Upper lobe of left lung (tissue), 4 donors: ENCODE results near the gene HOXA2.

Experiments used
- CTCF ChIP-seq, 6 experiments: fragments of 450-650 bp in 4 of 6; fragments of 200-600 bp in 2 of 6; sonication (generic) in 2 of 6; IDR thresholded peaks; one replicate each; pipeline ENCODE4 v1.5.1; 2016 to 2019; ENCODE audit warnings: antibody characterized with exemption in 6 of 6
- POLR2AphosphoS5 ChIP-seq, 2 donors: sonication (generic); formaldehyde crosslinking; IDR thresholded peaks; one replicate each; pipeline ENCODE4 v1.5.1; 2017; ENCODE audit warnings: antibody characterized with exemption in 2 of 2

GRCh38 chr7:27095897-27096767 is 6.4 kb downstream of the HOXA2 start, which contains the start of gene HOXA1:
- TF ChIP-seq CTCF (IDR thresholded peaks at IDR 0.05) = no peak
- TF ChIP-seq POLR2AphosphoS5 (IDR thresholded peaks at IDR 0.05) = peak in 1 of 2 donors; percentile 80
